Astrocyte (in vitro differentiated cells and primary cell): ENCODE data around the gene RCOR1. TPM values are rescaled to one million over a fixed set of nuclear protein-coding genes. Genes with fewer than 3 reads are reported as not detected.

Experiments
- DNase-seq: peaks from one replicate; pipeline ENCODE4 v3.0.0-alpha.2; 2010; ENCODE audit warnings: low read depth
- FAIRE-seq: peaks from 2 replicates; lab custom pipeline; 2011; peaks lifted over from hg19 to GRCh38; lab: Jason Lieb, UNC
- H2AFZ ChIP-seq: 2 replicates; pipeline ENCODE4 v1.6.0; 2012; ENCODE audit warnings: low read depth, low read length, inconsistent platforms
- H3K27ac ChIP-seq: 2 replicates; pipeline ENCODE4 v1.5.1; 2011; ENCODE audit warnings: low read depth, low read length, inconsistent platforms
- H3K27me3 ChIP-seq: 2 replicates; pipeline ENCODE4 v1.6.0; 2011; ENCODE audit warnings: low read length, inconsistent platforms; ENCODE audit not compliant: insufficient read depth
- H3K36me3 ChIP-seq: 2 replicates; pipeline ENCODE4 v1.5.1; 2011; ENCODE audit warnings: low read length, inconsistent platforms; ENCODE audit not compliant: insufficient read depth
- H3K4me1 ChIP-seq: 2 replicates; pipeline ENCODE4 v1.5.1; 2011; ENCODE audit warnings: low read length, inconsistent platforms; ENCODE audit not compliant: insufficient read depth
- H3K4me2 ChIP-seq: 2 replicates; pipeline ENCODE4 v1.6.0; 2012; ENCODE audit warnings: low read length, inconsistent platforms
- H3K4me3 ChIP-seq: 2 replicates; pipeline ENCODE4 v1.5.1; 2011; ENCODE audit warnings: low read depth, mild to moderate bottlenecking, low read length, inconsistent platforms; ENCODE audit not compliant: insufficient read depth
- H3K79me2 ChIP-seq: 2 replicates; pipeline ENCODE4 v1.6.0; 2012; ENCODE audit warnings: mild to moderate bottlenecking, low read length, inconsistent platforms; ENCODE audit not compliant: insufficient read depth
- H3K9ac ChIP-seq: 2 replicates; pipeline ENCODE4 v1.6.0; 2012; ENCODE audit warnings: mild to moderate bottlenecking, low read length, inconsistent platforms
- H3K9me3 ChIP-seq: 2 replicates; pipeline ENCODE4 v1.5.1; 2012; ENCODE audit warnings: low read depth, mild to moderate bottlenecking, low read length, inconsistent platforms; ENCODE audit not compliant: insufficient read depth
- H4K20me1 ChIP-seq: 2 replicates; pipeline ENCODE4 v1.6.0; 2012; ENCODE audit warnings: low read length, inconsistent platforms; ENCODE audit not compliant: insufficient read depth
- H3K27ac Mint-ChIP-seq: one replicate; pipeline ENCODE4 v1.8.0; 2021; ENCODE audit warnings: mild to moderate bottlenecking, mixed read lengths; ENCODE audit not compliant: unreplicated experiment
- H3K27me3 Mint-ChIP-seq: one replicate; pipeline ENCODE4 v1.8.0; 2021; ENCODE audit warnings: low read depth, mixed read lengths; ENCODE audit not compliant: unreplicated experiment
- H3K36me3 Mint-ChIP-seq: one replicate; pipeline ENCODE4 v1.8.0; 2021; ENCODE audit warnings: low read depth, mixed read lengths; ENCODE audit not compliant: unreplicated experiment
- H3K4me1 Mint-ChIP-seq: one replicate; pipeline ENCODE4 v1.8.0; 2021; ENCODE audit warnings: low read depth, mixed read lengths; ENCODE audit not compliant: unreplicated experiment
- H3K4me3 Mint-ChIP-seq: one replicate; pipeline ENCODE4 v1.8.0; 2021; ENCODE audit warnings: mild to moderate bottlenecking, moderate library complexity, mixed read lengths; ENCODE audit not compliant: unreplicated experiment
- H3K9me3 Mint-ChIP-seq: one replicate; pipeline ENCODE4 v1.8.0; 2021; ENCODE audit warnings: mild to moderate bottlenecking, mixed read lengths; ENCODE audit not compliant: unreplicated experiment
- EZH2 ChIP-seq: IDR thresholded peaks from 2 replicates; pipeline ENCODE4 v1.6.1; 2012; ENCODE audit warnings: mild to moderate bottlenecking, low read length, inconsistent platforms; ENCODE audit not compliant: insufficient read depth
- total RNA-seq: library from RNA; stranded (reverse); gene quantifications from 2 replicates; pipeline ENCODE4 v1.2.1, GENCODE V29; 2021
- TF ChIP-seq, protein P1 (sequence below): IDR thresholded peaks from 2 replicates; pipeline ENCODE4 v1.5.1; 2011; ENCODE audit warnings: low read depth, mild to moderate bottlenecking, inconsistent platforms, low read length, moderate library complexity; ENCODE audit not compliant: insufficient read depth

RCOR1 gene
- total RNA-seq, 1 donor from 2014 or later: 31.0 TPM

DNA sequence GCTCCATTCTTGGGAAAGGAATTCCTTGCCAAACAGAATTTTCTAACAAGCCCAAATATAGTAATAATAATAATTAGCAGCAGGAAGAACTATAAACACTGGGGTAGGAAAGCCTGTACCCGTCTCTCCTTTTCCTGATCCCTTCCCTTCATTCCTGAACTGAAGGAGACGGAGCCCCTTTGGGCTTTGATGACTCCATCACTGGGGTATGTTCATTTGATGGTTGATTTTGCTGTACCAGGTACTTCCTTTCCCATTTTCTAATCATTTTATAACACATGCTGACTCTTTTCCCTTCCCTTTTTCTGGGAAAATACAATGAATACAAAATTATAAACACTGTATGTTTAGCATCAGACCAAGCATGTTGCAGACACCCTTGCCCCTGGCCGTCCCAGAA, 3.6 kb upstream of the RCOR1 start:
- FAIRE-seq (no peak), DNase-seq (no peak)
- Histone ChIP-seq H3K9me3 (no peaks in the 10 kb centered on the region), H3K4me1 (peaks cover 24% of the 10 kb centered on the region), H3K27me3 (no peaks in the 10 kb centered on the region), H3K79me2 (peaks cover 8% of the 10 kb centered on the region), H2AFZ (no peak overlapping the region), H3K27ac (no peak overlapping the region), H4K20me1 (peaks cover 7% of the 10 kb centered on the region), H3K9ac (peak overlapping the region; percentile 21), H3K4me2 (no peak overlapping the region), H3K36me3 (no peaks in the 10 kb centered on the region), H3K4me3 (no peak overlapping the region)
- Mint-ChIP-seq H3K4me1 (peaks cover 30% of the 10 kb centered on the region), H3K27me3 (no peaks in the 10 kb centered on the region), H3K27ac (peak overlapping the region; percentile 34), H3K36me3 (peaks cover 1% of the 10 kb centered on the region), H3K4me3 (no peak overlapping the region), H3K9me3 (no peaks in the 10 kb centered on the region)
- TF ChIP-seq, protein P1, sequence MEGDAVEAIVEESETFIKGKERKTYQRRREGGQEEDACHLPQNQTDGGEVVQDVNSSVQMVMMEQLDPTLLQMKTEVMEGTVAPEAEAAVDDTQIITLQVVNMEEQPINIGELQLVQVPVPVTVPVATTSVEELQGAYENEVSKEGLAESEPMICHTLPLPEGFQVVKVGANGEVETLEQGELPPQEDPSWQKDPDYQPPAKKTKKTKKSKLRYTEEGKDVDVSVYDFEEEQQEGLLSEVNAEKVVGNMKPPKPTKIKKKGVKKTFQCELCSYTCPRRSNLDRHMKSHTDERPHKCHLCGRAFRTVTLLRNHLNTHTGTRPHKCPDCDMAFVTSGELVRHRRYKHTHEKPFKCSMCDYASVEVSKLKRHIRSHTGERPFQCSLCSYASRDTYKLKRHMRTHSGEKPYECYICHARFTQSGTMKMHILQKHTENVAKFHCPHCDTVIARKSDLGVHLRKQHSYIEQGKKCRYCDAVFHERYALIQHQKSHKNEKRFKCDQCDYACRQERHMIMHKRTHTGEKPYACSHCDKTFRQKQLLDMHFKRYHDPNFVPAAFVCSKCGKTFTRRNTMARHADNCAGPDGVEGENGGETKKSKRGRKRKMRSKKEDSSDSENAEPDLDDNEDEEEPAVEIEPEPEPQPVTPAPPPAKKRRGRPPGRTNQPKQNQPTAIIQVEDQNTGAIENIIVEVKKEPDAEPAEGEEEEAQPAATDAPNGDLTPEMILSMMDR: no peak
- TF ChIP-seq EZH2: no peak

DNA sequence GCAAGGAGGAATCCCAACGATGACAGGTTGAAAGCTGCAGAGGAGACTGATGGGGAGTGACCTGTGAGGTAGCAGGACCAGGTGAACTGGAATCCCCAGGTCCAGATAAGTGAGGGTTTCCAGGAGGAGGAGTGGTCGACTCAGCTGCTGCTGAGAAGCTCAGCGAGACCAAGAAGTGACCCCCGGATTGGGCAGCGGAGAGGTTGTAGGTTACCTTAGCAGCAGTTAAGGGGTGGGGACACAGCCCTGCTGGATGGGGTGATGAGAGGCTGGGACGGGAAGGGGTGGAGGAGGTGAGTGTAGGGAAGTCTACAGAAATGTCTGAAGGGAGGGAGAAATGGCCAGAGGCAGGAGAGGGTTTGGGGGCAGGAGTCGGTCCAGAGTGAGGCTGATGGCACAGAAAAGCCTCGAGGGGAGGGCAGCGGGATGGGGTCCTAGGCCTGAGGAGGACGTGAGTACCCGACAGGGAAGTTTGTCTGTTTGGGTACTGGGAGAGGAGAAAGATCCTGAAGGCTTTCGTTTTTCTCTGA, 2.6 kb upstream of the RCOR1 start:
- FAIRE-seq (no peak), DNase-seq (no peak)
- Mint-ChIP-seq H3K27ac (no peak overlapping the region), H3K9me3 (no peaks in the 10 kb centered on the region), H3K36me3 (peaks cover 1% of the 10 kb centered on the region), H3K27me3 (no peaks in the 10 kb centered on the region), H3K4me1 (peaks cover 28% of the 10 kb centered on the region), H3K4me3 (peak overlapping the region; percentile 85)
- Histone ChIP-seq H3K27ac (no peak overlapping the region), H3K27me3 (no peaks in the 10 kb centered on the region), H3K79me2 (peaks cover 18% of the 10 kb centered on the region), H3K4me1 (peaks cover 31% of the 10 kb centered on the region), H3K9me3 (no peaks in the 10 kb centered on the region), H4K20me1 (peaks cover 17% of the 10 kb centered on the region), H2AFZ (no peak overlapping the region), H3K4me2 (no peak overlapping the region), H3K9ac (no peak overlapping the region), H3K36me3 (no peaks in the 10 kb centered on the region), H3K4me3 (no peak overlapping the region)
- TF ChIP-seq, protein P1: no peak
- TF ChIP-seq EZH2: no peak

DNA sequence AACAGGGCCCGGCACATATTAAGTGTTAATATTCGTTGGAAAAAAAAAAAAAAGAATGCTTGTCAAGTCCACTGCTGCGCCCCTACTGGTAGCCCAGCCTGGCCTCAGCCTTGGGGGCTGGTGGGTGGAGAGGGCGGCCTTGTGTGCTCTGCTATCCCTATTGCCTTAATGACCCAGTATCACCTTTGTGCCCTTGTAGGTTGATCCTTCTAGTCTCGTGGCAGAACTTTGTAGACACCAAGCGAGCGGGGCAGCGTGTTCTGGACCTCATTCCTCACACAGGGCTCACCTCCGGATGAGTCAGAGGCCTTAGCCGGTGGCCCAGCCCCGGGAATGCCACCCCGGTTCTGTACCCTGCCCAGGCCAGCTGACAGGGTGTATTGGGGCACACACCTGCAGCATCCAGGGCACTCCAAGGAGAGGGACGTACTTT, 1.8 kb upstream of the RCOR1 start:
- H4K20me1 ChIP-seq: peaks cover 26% of the 10 kb centered on the region
- FAIRE-seq (no peak), DNase-seq (peak; percentile 14)
- H3K4me2 ChIP-seq: peak overlapping the region; percentile 94
- Mint-ChIP-seq H3K27me3 (no peaks in the 10 kb centered on the region), H3K9me3 (no peaks in the 10 kb centered on the region), H3K36me3 (peaks cover 1% of the 10 kb centered on the region), H3K4me3 (peak overlapping the region; percentile 85), H3K4me1 (peaks cover 29% of the 10 kb centered on the region), H3K27ac (peak overlapping the region; percentile 80)
- no peaks in the 10 kb centered on the region for H3K36me3 ChIP-seq
- H3K27me3 ChIP-seq: no peaks in the 10 kb centered on the region
- H3K9ac ChIP-seq: peak overlapping the region; percentile 98
- no peak for TF ChIP-seq EZH2
- TF ChIP-seq, protein P1: peak; percentile 37
- H3K9me3 ChIP-seq: no peaks in the 10 kb centered on the region
- no peak overlapping the region for H2AFZ ChIP-seq
- H3K79me2 ChIP-seq: peaks cover 26% of the 10 kb centered on the region
- peak overlapping the region; percentile 77 for H3K4me3 ChIP-seq
- peaks cover 24% of the 10 kb centered on the region for H3K4me1 ChIP-seq
- H3K27ac ChIP-seq: peak overlapping the region; percentile 99
